Inflammatory macrophage treated with lipopolysaccharide for 4 hours (primary cell): ENCODE data around the gene FGD5.

Experiments used
- DNase-seq: peaks from one replicate; pipeline ENCODE4 v3.0.0-alpha.2; 2020

The FGD5 gene

DNA sequence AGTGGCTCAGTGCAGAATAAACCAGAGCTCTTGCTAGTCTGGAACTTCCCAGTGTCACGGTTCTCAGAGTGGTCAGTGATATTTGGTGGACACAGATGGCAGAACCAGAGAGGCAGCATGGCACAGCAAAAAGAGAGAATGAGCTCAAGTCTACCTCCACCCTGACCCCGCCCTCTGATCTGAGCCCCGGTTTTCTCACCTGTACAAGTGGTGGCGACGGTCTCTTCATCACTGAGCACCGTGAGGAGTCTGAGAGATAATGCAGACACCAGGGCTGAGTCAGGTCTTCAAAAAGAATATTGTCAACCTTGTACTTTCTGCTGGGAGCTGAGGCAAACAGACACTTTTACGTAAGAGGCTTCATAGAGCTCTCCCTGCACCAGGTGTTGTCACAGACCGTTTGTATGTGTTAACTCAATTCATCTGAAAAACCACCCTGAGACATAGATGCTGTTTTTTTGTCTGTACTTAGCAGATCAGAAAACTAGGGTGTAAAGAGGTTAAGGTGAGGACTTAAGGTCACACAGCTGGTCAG lies 13.2 kb downstream of the FGD5 start:
- no peak for DNase-seq

DNA sequence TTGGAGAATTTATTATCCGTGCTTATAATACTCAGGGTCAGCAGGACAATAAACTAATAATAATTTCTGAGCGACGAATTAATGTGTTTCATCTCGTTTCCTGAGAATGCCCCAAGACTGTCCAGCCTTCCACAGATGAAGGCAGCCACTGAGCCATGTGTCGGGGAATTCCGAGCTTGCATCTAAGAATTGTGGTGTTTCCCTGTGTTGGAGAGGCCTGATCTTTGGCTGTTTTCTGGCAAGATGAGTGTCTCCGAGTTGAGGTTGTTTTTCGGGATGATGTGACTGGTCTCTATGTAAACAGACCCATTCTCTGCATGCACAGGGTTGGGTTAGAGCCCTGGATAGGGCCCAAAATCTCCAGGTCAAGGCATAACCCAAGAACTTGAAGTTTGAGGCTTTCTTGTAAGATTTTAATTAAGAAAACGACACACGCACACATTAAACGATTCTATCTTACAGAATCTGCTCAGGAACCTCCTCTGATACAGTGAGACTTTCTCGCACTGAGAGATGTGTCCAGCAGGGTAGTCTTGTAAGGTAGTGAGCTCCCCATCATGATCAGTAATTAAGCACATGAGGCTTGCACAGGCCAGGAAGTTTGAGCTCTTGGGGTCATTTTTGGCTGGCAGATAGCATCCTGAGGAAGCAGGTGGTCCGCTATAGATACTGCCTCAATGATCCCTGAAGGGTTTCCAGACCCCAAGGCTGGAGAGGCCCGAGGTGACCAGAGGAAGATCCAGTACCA lies 14.4 kb downstream of the FGD5 start:
- DNase-seq: no peak

- DNase-seq: no peak
These were observed 15.4 kb downstream of the FGD5 start for GRCh38 chr3:14834121-14834520.

DNA sequence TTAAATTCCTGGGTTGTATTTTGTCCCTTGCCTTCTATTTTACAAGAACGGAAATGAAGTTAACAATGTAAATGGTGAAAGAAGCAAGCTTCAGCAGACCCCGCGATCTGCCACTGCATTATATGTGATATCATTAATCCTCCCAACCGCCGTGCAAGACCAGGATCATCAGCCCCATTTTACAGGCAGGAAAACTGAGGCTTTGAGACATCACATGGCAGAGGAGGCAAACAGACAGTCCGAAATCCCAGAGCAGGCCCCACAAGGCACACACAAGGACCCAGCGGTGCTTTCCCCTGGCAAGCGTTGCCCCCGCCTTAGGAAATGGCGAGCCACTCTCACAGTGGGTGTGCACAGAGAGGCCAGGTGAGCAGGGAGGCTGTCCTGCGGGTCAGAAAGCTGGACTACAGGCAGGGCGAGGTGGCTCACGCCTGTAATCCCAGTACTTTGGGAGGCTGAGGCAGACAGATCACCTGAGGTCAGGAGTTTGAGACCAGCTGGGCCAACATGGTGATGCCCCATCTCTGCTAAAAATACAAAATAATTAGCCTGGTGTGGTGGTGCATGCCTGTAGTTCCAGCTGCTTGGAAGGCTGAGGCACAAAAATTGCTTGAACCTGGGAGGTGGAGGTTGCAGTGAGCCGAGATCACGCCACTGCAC lies 16.2 kb downstream of the FGD5 start:
- DNase-seq: no peak

DNA sequence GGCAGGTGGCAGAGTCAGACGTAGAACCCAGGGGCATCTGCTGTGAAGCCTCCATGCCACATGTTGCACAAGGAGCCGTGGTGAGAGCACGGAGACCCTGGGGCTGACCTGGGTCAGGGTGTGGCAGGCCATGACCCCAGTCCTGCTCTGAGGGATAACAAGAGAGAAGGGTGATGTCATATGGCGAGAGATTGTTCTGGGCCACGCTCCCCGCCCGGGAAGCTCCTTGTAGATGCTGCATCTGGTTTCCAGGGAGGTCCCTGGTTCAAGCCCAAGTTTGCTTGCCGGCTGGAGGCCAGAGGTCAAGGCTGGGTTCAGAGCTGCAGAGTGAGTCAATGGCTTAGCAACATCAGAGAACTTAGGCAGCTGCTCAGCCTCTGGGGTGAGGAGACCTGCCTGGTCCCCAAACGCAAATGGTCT lies 17.3 kb downstream of the FGD5 start:
- DNase-seq: no peak

DNA sequence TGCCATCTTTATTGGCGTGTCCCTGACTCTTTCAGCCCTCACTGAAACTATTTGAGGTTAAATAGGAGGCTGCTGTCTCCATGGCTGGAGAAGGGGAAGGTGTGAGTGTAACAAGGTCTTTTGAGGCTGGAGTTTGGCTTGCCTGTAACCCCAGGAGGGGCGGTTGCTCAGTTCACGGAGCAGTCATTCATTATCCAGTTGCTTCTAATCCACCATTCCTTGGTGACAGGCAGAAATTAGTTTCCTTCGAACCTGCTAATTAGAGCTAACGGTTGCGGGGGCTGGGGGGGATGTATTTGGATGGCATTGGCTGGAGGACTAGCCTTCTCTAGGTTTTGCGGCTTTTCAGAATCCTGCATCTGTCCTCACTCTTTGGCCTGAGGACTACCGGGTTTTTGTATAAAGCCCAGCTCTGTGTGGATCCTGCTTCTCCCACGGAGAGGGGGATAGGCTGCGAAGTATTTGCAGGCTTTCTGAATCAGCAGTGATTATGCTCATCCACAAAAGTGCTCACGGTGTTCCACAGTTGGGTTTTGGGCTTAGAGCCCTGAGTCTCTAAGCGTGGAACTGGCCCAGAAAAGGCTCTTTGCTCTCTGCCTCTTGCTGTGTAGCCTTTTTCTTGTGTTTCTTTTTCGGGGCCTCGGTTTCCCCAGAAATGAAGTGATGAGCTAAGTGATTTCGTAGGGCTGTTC lies 18.6 kb downstream of the FGD5 start:
- no peak for DNase-seq

GRCh38 chr3:14837878-14838258 lies 19.1 kb downstream of the FGD5 start:
- no peak for DNase-seq

DNA sequence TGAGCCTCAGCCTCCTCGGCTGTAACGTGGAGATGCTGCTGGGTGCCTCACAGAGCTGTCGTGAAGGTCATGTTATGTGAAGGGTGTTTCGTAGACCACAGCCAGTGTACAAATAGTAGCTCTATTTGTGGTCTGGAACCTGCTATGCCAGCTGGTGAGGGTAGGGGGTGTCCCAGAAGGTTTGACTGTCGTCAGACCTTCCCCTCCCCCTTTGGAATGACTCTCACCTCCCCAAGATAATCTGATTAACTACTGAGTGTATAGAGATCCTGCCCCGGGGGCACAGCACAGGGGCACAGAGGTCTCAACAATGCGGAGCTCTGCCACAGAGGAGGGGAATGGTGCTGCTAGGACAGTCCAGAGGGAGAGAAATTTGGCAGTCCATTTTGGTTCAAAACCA lies 20.5 kb downstream of the FGD5 start:
- no peak for DNase-seq

DNA sequence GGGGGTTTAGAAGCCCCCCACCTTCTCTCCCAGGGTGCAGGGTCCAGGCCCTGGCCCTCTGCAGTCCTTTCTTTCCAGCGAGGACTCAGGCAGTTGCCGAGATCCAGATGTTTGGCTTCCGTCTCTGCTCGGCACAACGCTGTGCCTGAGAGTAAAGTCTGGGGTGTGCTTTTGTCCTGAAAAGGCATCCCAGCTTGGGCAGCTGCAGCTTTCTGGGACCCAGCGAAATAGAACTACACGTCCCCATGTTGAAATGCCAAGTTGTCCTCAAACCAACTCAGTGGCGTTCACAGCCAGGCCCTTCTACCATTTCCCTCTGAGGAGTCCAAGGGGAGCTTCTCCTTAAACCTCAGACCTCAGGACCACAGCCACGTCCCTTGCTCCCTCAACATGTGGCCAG lies 23.1 kb downstream of the FGD5 start:
- DNase-seq: no peak

- DNase-seq: no peak
These were observed 23.5 kb downstream of the FGD5 start for GRCh38 chr3:14842277-14842676.

GRCh38 chr3:14843321-14843720 lies 24.6 kb downstream of the FGD5 start:
- no peak for DNase-seq

GRCh38 chr3:14844386-14845170 lies 25.8 kb downstream of the FGD5 start:
- no peak for DNase-seq

- no peak for DNase-seq
These were observed 26.4 kb downstream of the FGD5 start for GRCh38 chr3:14845180-14845579.

DNA sequence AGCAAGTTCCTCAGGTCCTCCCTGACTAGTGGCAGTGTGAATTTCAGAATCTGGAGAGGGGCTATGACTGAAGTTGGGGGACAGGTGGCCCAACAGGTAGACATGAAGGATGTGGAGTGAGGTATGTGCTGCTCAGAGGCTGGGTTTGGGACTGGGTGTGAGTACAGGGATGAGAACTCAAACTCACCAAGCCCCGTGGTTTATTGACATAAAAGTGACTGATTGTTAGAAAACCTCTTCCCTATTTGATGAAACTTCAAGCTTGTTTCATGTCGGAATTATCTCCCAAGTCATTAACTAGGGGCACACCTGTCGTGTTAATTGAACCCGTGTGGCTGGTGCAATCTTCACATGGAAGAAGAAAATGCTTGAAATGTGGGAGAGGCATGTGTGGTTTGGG lies 27.1 kb downstream of the FGD5 start:
- no peak for DNase-seq

GRCh38 chr3:14846226-14846880 lies 27.6 kb downstream of the FGD5 start:
- DNase-seq: no peak

- DNase-seq: peak; percentile 28
These were observed 29.1 kb downstream of the FGD5 start for GRCh38 chr3:14847613-14848541.

DNA sequence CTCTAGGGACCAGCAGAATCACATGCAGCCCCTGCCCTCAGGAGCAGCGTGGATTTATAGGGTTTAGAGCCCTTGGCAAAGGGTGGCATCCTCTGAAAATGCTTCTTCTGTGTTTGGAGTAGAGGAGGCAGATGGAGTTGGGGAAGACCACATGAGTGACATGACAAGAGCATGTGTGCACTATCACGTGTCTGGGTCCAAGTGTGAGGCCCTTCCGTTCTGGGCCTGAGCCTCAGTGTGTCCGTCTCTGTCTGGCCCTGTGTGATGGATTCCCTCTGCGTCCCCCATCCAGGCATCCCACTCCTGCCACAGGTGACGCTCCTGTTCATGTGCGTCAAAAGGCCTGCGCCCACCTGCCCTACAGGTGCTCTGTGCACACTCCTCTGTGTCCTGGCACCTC lies 30.1 kb downstream of the FGD5 start:
- no peak for DNase-seq

- no peak for DNase-seq
These were observed 31.0 kb downstream of the FGD5 start for GRCh38 chr3:14849638-14850230.

GRCh38 chr3:14852058-14852594 lies 33.4 kb downstream of the FGD5 start:
- no peak for DNase-seq

- no peak for DNase-seq
These were observed 34.0 kb downstream of the FGD5 start for GRCh38 chr3:14852717-14853116.
